H9 (cell line): Measurements from ENCODE around the gene PCYT1A. TPM values are rescaled to one million over a fixed set of nuclear protein-coding genes. Genes with fewer than 3 reads are reported as not detected.

Experiments
- DNase-seq: peaks from one replicate; pipeline ENCODE4 v3.0.0-alpha.2; 2017
- H2AFZ ChIP-seq: one replicate; pipeline ENCODE4 v1.6.1; 2013; ENCODE audit warnings: mild to moderate bottlenecking, low read length, control low read depth, moderate library complexity
- H2AK5ac ChIP-seq: 2 replicates; pipeline ENCODE4 v1.6.1; 2013; ENCODE audit warnings: low read length, control low read depth, mixed read lengths; ENCODE audit not compliant: insufficient read length
- H2BK120ac ChIP-seq: one replicate; pipeline ENCODE4 v1.6.1; 2013; ENCODE audit warnings: low read depth, mild to moderate bottlenecking, low read length, control low read depth, inconsistent platforms; ENCODE audit not compliant: poor library complexity, severe bottlenecking
- H2BK12ac ChIP-seq: 2 replicates; pipeline ENCODE4 v1.6.1; 2013; ENCODE audit warnings: low read length, control low read depth, mixed read lengths, low read depth; ENCODE audit not compliant: insufficient read length
- H2BK15ac ChIP-seq: 2 replicates; pipeline ENCODE4 v1.6.1; 2013; ENCODE audit warnings: low read depth, low read length, control low read depth
- H2BK20ac ChIP-seq: one replicate; pipeline ENCODE4 v1.6.1; 2013; ENCODE audit warnings: low read depth, mild to moderate bottlenecking, low read length, control low read depth, inconsistent platforms; ENCODE audit not compliant: poor library complexity, severe bottlenecking
- H2BK5ac ChIP-seq: 2 replicates; pipeline ENCODE4 v1.6.1; 2013; ENCODE audit warnings: low read length, control low read depth, mixed read lengths; ENCODE audit not compliant: insufficient read length
- H3K14ac ChIP-seq: 2 replicates; pipeline ENCODE4 v1.6.1; 2013; ENCODE audit warnings: low read length, control low read depth; ENCODE audit not compliant: insufficient read depth
- H3K18ac ChIP-seq: 2 replicates; pipeline ENCODE4 v1.6.1; 2013; ENCODE audit warnings: low read depth, mild to moderate bottlenecking, mixed read lengths, low read length, control low read depth; ENCODE audit not compliant: insufficient read length
- H3K23ac ChIP-seq: 2 replicates; pipeline ENCODE4 v1.6.1; 2013; ENCODE audit warnings: low read length, control low read depth, mixed read lengths, low read depth; ENCODE audit not compliant: insufficient read length
- H3K23me2 ChIP-seq: 2 replicates; pipeline ENCODE4 v1.6.1; 2013; ENCODE audit warnings: low read depth, mild to moderate bottlenecking, mixed read lengths, low read length, control low read depth; ENCODE audit not compliant: insufficient read length, poor library complexity, severe bottlenecking
- H3K27ac ChIP-seq: 2 replicates; pipeline ENCODE4 v1.5.1; 2013; ENCODE audit warnings: low read length, control low read depth, mixed read lengths, low read depth; ENCODE audit not compliant: insufficient read length
- H3K27me3 ChIP-seq: 2 replicates; pipeline ENCODE4 v1.6.1; 2013; ENCODE audit warnings: low read length, control low read depth, inconsistent platforms; ENCODE audit not compliant: insufficient read depth
- H3K4ac ChIP-seq: 2 replicates; pipeline ENCODE4 v1.6.1; 2013; ENCODE audit warnings: low read depth, mild to moderate bottlenecking, control low read depth, inconsistent platforms, low read length, moderate library complexity
- H3K4me1 ChIP-seq: 2 replicates; pipeline ENCODE4 v1.6.1; 2013; ENCODE audit warnings: low read length, control low read depth, inconsistent platforms; ENCODE audit not compliant: insufficient read depth
- H3K4me2 ChIP-seq: 2 replicates; pipeline ENCODE4 v1.6.1; 2013; ENCODE audit warnings: low read length, control low read depth, mixed read lengths; ENCODE audit not compliant: insufficient read length, insufficient read depth
- H3K56ac ChIP-seq: 2 replicates; pipeline ENCODE4 v1.6.1; 2013; ENCODE audit warnings: low read depth, mild to moderate bottlenecking, mixed read lengths, low read length, control low read depth; ENCODE audit not compliant: insufficient read length
- H3K79me1 ChIP-seq: 2 replicates; pipeline ENCODE4 v1.6.1; 2013; ENCODE audit warnings: low read depth, mild to moderate bottlenecking, moderate library complexity, low read length, control low read depth, inconsistent platforms; ENCODE audit not compliant: insufficient read depth, poor library complexity, severe bottlenecking
- H3K79me2 ChIP-seq: 2 replicates; pipeline ENCODE4 v1.6.1; 2013; ENCODE audit warnings: low read length, control low read depth, inconsistent platforms; ENCODE audit not compliant: insufficient read depth
- H3K9ac ChIP-seq: 2 replicates; pipeline ENCODE4 v1.6.1; 2013; ENCODE audit warnings: low read length, control low read depth, mixed read lengths; ENCODE audit not compliant: insufficient read length; ENCODE audit errors: extremely low read depth
- H3K9me3 ChIP-seq: one replicate; pipeline ENCODE4 v1.6.1; 2013; ENCODE audit warnings: low read depth, low read length, inconsistent platforms; ENCODE audit not compliant: control insufficient read depth
- H3T11ph ChIP-seq: one replicate; pipeline ENCODE4 v1.6.1; 2013; ENCODE audit warnings: mild to moderate bottlenecking, low read length, control low read depth, inconsistent platforms
- H4K20me1 ChIP-seq: one replicate; pipeline ENCODE4 v1.6.1; 2013; ENCODE audit not compliant: control insufficient read depth, insufficient read length, insufficient read depth
- H4K5ac ChIP-seq: 2 replicates; pipeline ENCODE4 v1.6.1; 2013; ENCODE audit warnings: low read depth, mild to moderate bottlenecking, mixed read lengths, low read length, control low read depth; ENCODE audit not compliant: insufficient read length
- H4K8ac ChIP-seq: replicated peaks from 2 replicates; pipeline ENCODE4 v1.6.1; 2013; ENCODE audit warnings: low read length, control low read depth, mixed read lengths, low read depth; ENCODE audit not compliant: insufficient read length
- H4K91ac ChIP-seq: 2 replicates; pipeline ENCODE4 v1.6.1; 2013; ENCODE audit warnings: low read depth, mild to moderate bottlenecking, moderate library complexity, mixed read lengths, low read length, control low read depth; ENCODE audit not compliant: insufficient read length
- H3K27ac Mint-ChIP-seq, 3 experiments: 2 replicates in 2 of 3; 3 replicates in 1 of 3; pipeline ENCODE4 v1.8.0; 2020 to 2021; ENCODE audit warnings: mixed read lengths in 3 of 3, mild to moderate bottlenecking in 1 of 3, moderate library complexity in 1 of 3
- H3K27me3 Mint-ChIP-seq: 2 replicates; pipeline ENCODE4 v1.8.0; 2021; ENCODE audit warnings: low read depth, mild to moderate bottlenecking, moderate library complexity, mixed read lengths
- H3K36me3 Mint-ChIP-seq, 3 experiments: 2 replicates in 2 of 3; 3 replicates in 1 of 3; pipeline ENCODE4 v1.8.0; 2020 to 2021; ENCODE audit warnings: low read depth in 3 of 3, mixed read lengths in 3 of 3; ENCODE audit not compliant: insufficient read depth in 1 of 3
- H3K4me1 Mint-ChIP-seq, 2 experiments: 2 replicates each; pipeline ENCODE4 v1.8.0; 2020; ENCODE audit warnings: mixed read lengths in 2 of 2
- H3K4me3 Mint-ChIP-seq, 2 experiments: 2 replicates in 1 of 2; 3 replicates in 1 of 2; pipeline ENCODE4 v1.8.0; 2020 to 2021; ENCODE audit warnings: mild to moderate bottlenecking in 2 of 2, mixed read lengths in 2 of 2, moderate library complexity in 1 of 2
- H3K9me3 Mint-ChIP-seq, 2 experiments: 2 replicates in 1 of 2; 3 replicates in 1 of 2; pipeline ENCODE4 v1.8.0; 2020; ENCODE audit warnings: mild to moderate bottlenecking in 2 of 2, mixed read lengths in 2 of 2, moderate library complexity in 1 of 2
- WGBS: extraction: QIAGEN DNeasy Blood & Tissue Kit; methylation state at CpG from one replicate; pipeline ENCODE4 v1.1.7; 2013; ENCODE audit warnings: missing lambda C conversion rate, low lambda C conversion rate, mixed read lengths; ENCODE audit not compliant: insufficient read length; ENCODE audit errors: extremely low coverage; 5-methylcytosine and 5-hydroxymethylcytosine counted together
- total RNA-seq: library from RNA; stranded (reverse); gene quantifications from 2 replicates; pipeline ENCODE4 v1.2.1, GENCODE V29; 2021
- TF ChIP-seq, protein P1 (sequence below): fragments of 200-600 bp; sonication (generic); conservative IDR thresholded peaks from 3 replicates; pipeline ENCODE4 v1.8.0; 2021; ENCODE audit warnings: antibody characterized with exemption, mild to moderate bottlenecking

The PCYT1A gene
- total RNA-seq, 1 experiment from 2014 or later = 31.6 TPM

DNA sequence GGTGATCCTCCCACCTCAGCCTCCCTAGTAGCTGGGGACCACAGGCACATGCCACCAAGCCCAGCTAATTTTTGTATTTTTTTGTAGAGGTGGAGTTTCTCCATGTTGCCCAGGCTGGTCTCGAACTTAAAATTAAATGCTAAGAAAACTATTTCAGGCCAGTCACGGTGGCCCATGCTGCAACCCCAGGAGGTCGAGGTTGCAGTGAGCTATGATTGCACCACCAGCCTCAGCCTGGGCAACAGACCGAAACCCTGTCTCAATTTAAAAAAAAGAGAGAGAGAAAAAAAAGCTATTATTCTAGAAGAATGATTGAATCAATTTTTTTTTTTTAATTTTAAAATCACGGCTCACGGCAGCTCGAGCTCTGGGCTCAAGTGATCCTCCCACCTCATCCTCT is 66.5 kb downstream of the PCYT1A start:
- H3K4ac ChIP-seq = no peak overlapping the region
- H3K18ac ChIP-seq = no peak overlapping the region
- H3K4me2 ChIP-seq = no peak overlapping the region
- H3K4me1 ChIP-seq = 0 out of 2 replicates have a peak, but pooled peaks cover under 1% of the 10 kb centered on the region
- no peaks in the 10 kb centered on the region for H3K23me2 ChIP-seq
- H3K27ac Mint-ChIP-seq = peak overlapping the region in 1 of 3 experiments; percentile 48; a peak in 1 of 7 replicates
- no peaks in the 10 kb centered on the region for H3K79me2 ChIP-seq
- no peaks in the 10 kb centered on the region for H3K9me3 Mint-ChIP-seq
- no peak overlapping the region for H3T11ph ChIP-seq
- no peak overlapping the region for H2BK20ac ChIP-seq
- no peaks in the 10 kb centered on the region for H3K27me3 ChIP-seq
- H3K36me3 Mint-ChIP-seq = peaks cover 0 to 2% (median 0%) of the 10 kb centered on the region in 3 experiments; a peak in 3 of 7 replicates
- H3K56ac ChIP-seq = no peak overlapping the region
- H2AFZ ChIP-seq = no peak overlapping the region
- no peak overlapping the region for H3K23ac ChIP-seq
- WGBS = no CpG with 5 or more reads among the region's 7 CpGs
- H3K27ac ChIP-seq = no peak overlapping the region
- peaks cover 18 to 20% of the 10 kb centered on the region in 2 experiments for H3K4me1 Mint-ChIP-seq
- no peak overlapping the region for H4K5ac ChIP-seq
- no peaks in the 10 kb centered on the region for H4K20me1 ChIP-seq
- no peaks in the 10 kb centered on the region for H3K9me3 ChIP-seq
- no peak overlapping the region for H4K91ac ChIP-seq
- peaks cover under 1% of the 10 kb centered on the region for H3K27me3 Mint-ChIP-seq
- H3K9ac ChIP-seq = no peak overlapping the region
- TF ChIP-seq, protein P1, sequence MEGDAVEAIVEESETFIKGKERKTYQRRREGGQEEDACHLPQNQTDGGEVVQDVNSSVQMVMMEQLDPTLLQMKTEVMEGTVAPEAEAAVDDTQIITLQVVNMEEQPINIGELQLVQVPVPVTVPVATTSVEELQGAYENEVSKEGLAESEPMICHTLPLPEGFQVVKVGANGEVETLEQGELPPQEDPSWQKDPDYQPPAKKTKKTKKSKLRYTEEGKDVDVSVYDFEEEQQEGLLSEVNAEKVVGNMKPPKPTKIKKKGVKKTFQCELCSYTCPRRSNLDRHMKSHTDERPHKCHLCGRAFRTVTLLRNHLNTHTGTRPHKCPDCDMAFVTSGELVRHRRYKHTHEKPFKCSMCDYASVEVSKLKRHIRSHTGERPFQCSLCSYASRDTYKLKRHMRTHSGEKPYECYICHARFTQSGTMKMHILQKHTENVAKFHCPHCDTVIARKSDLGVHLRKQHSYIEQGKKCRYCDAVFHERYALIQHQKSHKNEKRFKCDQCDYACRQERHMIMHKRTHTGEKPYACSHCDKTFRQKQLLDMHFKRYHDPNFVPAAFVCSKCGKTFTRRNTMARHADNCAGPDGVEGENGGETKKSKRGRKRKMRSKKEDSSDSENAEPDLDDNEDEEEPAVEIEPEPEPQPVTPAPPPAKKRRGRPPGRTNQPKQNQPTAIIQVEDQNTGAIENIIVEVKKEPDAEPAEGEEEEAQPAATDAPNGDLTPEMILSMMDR = no peak
- H4K8ac ChIP-seq = no peak overlapping the region
- H2BK120ac ChIP-seq = no peak overlapping the region
- H2BK15ac ChIP-seq = no peak overlapping the region
- H3K79me1 ChIP-seq = no peaks in the 10 kb centered on the region
- no peak overlapping the region for H2BK12ac ChIP-seq
- no peak overlapping the region for H2AK5ac ChIP-seq
- H3K4me3 Mint-ChIP-seq = no peak overlapping the region
- no peak overlapping the region for H2BK5ac ChIP-seq
- no peak overlapping the region for H3K14ac ChIP-seq
- no peak for DNase-seq
